GM12873 (cell line): Measurements from ENCODE around the gene OSBPL1A.

Source experiments
- TF ChIP-seq, protein P1 (sequence below): IDR thresholded peaks from 2 replicates; pipeline ENCODE4 v1.5.1; 2012; ENCODE audit warnings: low read depth, mild to moderate bottlenecking, moderate library complexity, low read length, control low read depth; ENCODE audit not compliant: insufficient read depth; ENCODE audit errors: missing control alignments

OSBPL1A gene

DNA sequence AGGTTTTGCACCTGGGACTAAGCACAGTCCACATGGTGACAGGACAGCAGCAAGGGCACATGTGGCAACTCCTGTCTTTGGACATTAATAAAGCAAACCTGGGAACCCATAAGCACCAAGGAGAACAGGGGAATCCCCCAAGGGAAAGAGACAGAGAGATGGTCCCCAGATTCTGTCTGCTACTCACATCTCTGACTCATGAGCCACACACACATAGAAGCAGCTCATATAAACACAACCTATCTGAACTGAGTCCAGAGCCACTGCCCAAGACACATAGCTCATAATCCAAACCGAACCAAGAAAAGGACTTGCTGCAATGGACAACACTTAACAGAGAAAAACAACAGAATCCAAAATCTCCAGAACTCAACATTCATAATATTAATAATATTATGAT, 82.5 kb downstream of the OSBPL1A start:
- TF ChIP-seq, protein P1, sequence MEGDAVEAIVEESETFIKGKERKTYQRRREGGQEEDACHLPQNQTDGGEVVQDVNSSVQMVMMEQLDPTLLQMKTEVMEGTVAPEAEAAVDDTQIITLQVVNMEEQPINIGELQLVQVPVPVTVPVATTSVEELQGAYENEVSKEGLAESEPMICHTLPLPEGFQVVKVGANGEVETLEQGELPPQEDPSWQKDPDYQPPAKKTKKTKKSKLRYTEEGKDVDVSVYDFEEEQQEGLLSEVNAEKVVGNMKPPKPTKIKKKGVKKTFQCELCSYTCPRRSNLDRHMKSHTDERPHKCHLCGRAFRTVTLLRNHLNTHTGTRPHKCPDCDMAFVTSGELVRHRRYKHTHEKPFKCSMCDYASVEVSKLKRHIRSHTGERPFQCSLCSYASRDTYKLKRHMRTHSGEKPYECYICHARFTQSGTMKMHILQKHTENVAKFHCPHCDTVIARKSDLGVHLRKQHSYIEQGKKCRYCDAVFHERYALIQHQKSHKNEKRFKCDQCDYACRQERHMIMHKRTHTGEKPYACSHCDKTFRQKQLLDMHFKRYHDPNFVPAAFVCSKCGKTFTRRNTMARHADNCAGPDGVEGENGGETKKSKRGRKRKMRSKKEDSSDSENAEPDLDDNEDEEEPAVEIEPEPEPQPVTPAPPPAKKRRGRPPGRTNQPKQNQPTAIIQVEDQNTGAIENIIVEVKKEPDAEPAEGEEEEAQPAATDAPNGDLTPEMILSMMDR = no peak

DNA sequence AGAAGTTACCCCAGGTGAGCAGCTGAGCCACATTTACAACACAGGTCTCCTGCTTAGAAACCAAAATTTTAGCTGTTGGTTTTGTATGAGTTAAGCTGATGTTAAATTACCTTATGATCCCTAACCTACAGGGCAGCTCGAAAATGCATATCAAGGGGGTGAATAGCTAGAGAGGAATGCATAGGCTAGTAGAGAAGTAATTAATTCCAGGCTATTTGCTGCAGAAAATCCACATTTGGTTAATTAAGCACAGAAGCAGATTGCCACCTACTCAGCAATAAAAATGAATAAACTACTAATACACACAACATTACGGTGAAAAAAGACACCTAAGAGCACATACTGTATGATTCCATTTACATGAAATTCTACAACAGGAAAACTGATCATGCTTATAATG, 91.4 kb downstream of the OSBPL1A start:
- TF ChIP-seq, protein P1 = no peak

DNA sequence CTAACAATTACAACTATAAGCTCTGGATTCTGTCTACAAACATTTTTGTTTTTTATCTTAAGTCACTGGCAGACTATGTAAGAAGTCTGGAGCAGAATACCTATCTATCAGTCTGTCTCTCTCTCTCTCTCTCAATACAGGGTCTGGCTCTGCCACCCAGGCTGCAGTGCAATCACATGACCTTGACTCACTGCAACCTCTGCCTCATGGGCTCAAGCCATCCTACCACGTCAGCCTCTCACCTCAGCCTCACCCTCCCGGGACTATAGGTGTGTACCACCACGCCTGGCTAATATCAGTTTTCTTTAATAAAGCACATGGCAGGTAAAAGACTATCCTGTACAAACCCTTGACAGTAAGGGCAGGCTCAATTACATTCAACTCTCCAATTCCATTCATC, 96.9 kb downstream of the OSBPL1A start:
- TF ChIP-seq, protein P1 = no peak

DNA sequence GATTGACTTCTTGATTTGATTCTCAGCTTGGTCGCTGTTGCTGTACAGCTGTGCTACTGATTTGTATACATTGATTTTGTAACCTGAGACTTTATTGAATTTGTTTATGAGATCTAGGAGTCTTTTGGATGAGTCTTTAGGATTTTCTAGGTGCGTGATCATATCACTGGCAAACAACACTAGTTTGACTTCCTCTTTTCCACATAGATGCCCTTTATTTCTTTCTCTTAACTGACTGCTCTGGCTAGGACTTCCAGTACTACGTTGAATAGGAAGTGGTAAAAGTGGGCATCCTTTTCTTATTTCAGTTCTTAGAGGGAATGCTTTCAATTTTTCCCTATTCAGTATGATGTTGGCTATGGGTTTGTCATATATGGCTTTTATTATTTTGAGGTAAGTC, 101.3 kb downstream of the OSBPL1A start:
- TF ChIP-seq, protein P1 = no peak

DNA sequence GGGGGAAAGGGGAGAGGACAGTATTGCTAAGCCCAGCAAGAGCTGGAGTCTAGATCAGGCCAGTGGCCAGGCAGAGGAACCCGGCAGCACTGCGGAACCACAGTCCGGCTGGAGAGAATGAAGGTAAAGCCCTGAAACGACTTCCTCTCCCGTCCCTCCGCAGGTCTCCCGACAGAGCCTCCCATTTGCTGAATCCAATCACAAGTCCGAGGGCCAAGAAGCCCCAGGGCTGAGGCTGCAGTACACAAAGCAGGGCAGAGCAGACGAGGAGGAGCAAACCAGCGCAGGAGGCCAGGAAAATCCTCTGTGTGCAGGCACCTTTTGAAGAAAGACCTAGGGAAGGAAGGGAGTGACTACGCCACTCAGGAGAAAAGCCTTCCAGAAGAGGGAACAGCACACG, 104.4 kb downstream of the OSBPL1A start:
- TF ChIP-seq, protein P1 = no peak

DNA sequence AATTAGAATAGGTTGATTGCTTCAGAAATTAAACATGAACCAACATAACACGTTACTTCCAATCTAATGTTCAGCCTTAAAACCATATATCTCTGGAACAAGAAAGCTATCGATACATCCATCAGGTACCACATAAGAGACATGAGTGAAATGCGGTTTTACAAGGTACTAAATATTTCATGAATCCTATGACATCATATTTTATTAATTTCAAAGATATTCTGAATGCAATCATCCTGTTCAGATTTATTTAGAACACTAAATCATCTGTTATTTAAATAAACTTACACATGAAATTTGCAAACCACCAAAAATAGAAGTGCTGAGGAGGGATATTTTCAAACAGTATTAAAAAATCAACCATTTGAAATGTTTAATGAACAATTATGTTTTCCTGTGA, 119.0 kb downstream of the OSBPL1A start:
- TF ChIP-seq, protein P1 = no peak

DNA sequence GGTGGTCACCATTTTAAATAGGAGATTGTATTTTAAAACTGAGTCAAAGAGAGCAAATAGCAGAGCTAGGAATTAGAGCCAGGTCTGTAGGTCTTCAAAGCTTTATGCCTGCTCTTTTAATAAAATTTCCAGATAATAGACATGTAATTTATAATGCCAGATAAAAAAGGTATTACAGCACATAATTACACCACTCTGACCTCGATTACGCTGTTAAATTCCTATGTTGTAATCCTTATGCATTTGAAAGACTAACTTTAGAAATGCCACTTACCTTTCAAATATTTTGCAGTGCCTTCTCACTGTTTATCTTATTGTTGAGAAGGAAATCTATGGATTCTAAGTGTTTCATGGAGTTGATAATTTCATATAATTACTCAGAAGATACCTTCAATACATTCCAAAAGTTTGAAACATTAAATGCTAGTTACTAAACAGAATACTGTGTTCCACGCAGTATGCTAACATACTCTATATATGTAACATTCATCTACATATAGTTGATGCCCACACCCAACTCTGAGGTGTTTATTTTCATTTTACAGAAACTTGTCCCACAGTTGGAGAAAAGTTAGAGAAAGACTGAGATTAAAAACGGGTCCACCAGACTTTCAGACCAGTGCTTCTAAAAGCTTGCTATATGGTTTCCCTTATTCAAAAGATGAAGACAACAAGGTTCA, 120.0 kb downstream of the OSBPL1A start:
- TF ChIP-seq, protein P1 = no peak
